ENCODE measurements around the gene TFB1M.

TFB1M gene

DNA sequence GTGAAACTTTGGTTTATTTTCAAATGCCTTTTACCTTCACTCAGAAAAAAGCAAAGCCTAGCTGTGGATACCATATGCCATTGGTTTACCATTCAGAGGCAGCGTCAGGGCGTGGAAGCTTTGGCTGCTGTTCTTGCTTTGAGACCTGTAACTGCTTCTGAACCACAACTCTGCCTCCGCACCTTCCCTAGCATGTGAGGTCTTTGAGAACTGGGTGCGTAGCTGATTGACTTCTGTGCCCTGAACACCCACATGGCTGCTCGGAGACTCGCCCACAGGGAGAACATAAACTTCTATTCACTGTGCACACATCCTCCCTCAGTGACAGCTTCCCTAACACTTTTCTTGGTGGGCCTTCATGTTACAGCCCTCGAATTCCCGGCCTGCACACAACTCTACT lies 61.7 kb downstream of the TFB1M start:
- Histone ChIP-seq H4K20me1 (ENCODE audit: insufficient read depth, low read length) (no peaks in the 10 kb centered on the region), H3K4me1 (ENCODE audit: low read length) (peaks cover 10% of the 10 kb centered on the region), H3K9ac (ENCODE audit: low read length) (no peak overlapping the region), H3K36me3 (replicated peaks; ENCODE audit: low read depth, low read length) (peaks cover 14% of the 10 kb centered on the region), H3K4me3 (ENCODE audit: low read length) (no peak overlapping the region), H3K27me3 (ENCODE audit: low read depth, low read length) (no peaks in the 10 kb centered on the region), H3K4me2 (ENCODE audit: low read length) (no peak overlapping the region), H3K27ac (ENCODE audit: low read length) (no peak overlapping the region), H3K79me2 (ENCODE audit: low read length) (no peaks in the 10 kb centered on the region), H3K9me3 (ENCODE audit: insufficient read depth, low read length) (no peaks in the 10 kb centered on the region), H2AFZ (ENCODE audit: low read depth, low read length) (no peak overlapping the region)
- TF ChIP-seq, protein P1, sequence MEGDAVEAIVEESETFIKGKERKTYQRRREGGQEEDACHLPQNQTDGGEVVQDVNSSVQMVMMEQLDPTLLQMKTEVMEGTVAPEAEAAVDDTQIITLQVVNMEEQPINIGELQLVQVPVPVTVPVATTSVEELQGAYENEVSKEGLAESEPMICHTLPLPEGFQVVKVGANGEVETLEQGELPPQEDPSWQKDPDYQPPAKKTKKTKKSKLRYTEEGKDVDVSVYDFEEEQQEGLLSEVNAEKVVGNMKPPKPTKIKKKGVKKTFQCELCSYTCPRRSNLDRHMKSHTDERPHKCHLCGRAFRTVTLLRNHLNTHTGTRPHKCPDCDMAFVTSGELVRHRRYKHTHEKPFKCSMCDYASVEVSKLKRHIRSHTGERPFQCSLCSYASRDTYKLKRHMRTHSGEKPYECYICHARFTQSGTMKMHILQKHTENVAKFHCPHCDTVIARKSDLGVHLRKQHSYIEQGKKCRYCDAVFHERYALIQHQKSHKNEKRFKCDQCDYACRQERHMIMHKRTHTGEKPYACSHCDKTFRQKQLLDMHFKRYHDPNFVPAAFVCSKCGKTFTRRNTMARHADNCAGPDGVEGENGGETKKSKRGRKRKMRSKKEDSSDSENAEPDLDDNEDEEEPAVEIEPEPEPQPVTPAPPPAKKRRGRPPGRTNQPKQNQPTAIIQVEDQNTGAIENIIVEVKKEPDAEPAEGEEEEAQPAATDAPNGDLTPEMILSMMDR (IDR thresholded peaks at IDR 0.05; ENCODE audit: low read depth, low read length), result no peak
- TF ChIP-seq EZH2phosphoT487 (IDR thresholded peaks at IDR 0.05; ENCODE audit: low read depth), result no peak

DNA sequence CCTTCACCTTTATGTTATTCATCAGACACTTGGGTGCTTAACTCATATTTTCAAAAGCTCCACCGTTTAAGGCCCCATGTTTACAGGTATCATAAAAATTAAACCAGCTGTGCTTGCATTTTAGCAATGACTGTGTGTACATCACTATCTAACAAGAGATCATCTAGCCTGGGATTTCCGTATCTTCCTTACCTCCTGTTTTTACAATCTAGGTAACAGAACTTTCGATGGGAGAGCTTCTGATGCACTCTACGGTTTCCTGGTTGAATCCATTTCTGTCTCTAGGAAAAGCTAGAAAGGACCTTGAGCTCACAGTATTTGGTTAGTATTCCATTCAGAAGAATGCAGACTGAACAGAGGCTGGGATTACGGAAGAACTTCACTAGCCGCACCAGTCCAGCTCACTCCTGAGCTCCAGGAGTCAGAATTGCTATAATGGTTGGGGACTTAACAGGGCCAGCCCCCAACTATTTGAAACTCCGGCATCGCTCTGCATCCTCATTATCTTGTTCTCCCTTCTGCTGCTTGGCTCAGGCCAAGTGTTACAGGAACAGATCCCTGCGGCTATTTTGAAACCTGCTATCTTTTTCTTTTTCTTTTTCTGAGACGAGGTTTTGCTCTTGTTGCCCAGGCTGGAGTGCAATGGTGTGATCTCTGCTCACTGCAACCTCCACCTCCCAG lies 63.4 kb downstream of the TFB1M start:
- Histone ChIP-seq H4K20me1 (ENCODE audit: insufficient read depth, low read length) (no peaks in the 10 kb centered on the region), H3K27ac (ENCODE audit: low read length) (no peak overlapping the region), H3K4me3 (ENCODE audit: low read length) (no peak overlapping the region), H3K79me2 (ENCODE audit: low read length) (no peaks in the 10 kb centered on the region), H3K9me3 (ENCODE audit: insufficient read depth, low read length) (no peaks in the 10 kb centered on the region), H3K36me3 (replicated peaks; ENCODE audit: low read depth, low read length) (peaks cover 14% of the 10 kb centered on the region), H3K27me3 (ENCODE audit: low read depth, low read length) (no peaks in the 10 kb centered on the region), H3K9ac (ENCODE audit: low read length) (no peak overlapping the region), H3K4me2 (ENCODE audit: low read length) (no peak overlapping the region), H2AFZ (ENCODE audit: low read depth, low read length) (no peak overlapping the region), H3K4me1 (ENCODE audit: low read length) (peaks cover 12% of the 10 kb centered on the region)
- TF ChIP-seq, protein P1 (IDR thresholded peaks at IDR 0.05; ENCODE audit: low read depth, low read length), result no peak

DNA sequence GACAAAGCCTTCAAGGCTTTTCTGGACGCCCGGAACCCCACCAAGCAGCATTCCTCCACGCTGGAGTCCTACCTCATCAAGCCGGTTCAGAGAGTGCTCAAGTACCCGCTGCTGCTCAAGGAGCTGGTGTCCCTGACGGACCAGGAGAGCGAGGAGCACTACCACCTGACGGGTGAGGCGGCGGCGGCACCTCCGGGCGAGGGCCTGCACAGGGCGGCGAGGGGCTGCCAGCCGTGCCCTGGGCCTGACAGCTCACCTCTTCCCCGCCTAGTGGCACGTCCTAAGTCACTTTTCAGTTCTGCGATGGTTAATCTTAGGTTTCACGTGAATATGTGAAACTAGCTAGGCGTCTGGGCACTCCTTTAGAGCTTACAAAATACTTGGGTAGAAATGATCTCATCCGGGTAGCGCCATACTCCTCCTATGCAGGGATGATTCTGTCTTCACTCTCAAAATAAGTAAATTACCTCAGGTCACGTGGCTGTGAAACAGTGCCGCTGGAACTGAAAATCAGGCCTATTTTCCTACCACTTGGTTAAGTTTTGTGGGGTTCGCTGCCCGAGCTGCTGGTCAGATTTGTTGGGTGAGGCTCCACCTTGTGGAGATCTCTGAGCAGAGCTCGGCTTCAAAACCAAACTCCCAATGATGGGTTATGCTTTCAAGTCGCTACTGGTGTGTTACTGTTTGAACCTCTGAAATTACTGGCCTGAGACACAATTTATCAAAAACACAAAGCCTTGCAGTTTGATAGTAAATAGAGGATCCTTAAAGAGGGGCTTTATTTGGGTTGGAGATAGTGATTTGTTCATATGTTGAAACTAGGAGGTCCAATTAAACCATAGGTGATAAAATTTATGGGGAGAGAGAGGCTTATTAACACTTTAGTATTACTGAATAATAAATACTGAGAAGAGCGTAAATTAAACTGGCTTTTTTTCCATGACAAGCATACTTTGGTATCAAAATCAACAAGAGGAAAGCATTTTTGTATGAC lies 66.0 kb downstream of the TFB1M start:
- Histone ChIP-seq H3K79me2 (ENCODE audit: low read length) (no peaks in the 10 kb centered on the region), H3K27me3 (ENCODE audit: low read depth, low read length) (no peaks in the 10 kb centered on the region), H3K4me3 (ENCODE audit: low read length) (peak overlapping the region; percentile 76), H3K36me3 (replicated peaks; ENCODE audit: low read depth, low read length) (peaks cover 3% of the 10 kb centered on the region), H3K9ac (ENCODE audit: low read length) (peak overlapping the region; percentile 63), H2AFZ (ENCODE audit: low read depth, low read length) (peak overlapping the region; percentile 48; the same call in 1 of the 2 replicates), H4K20me1 (ENCODE audit: insufficient read depth, low read length) (no peaks in the 10 kb centered on the region), H3K27ac (ENCODE audit: low read length) (peak overlapping the region; percentile 88), H3K9me3 (ENCODE audit: insufficient read depth, low read length) (no peaks in the 10 kb centered on the region), H3K4me1 (ENCODE audit: low read length) (peaks cover 12% of the 10 kb centered on the region), H3K4me2 (ENCODE audit: low read length) (peak overlapping the region; percentile 75)
- no peak for TF ChIP-seq EZH2phosphoT487 (IDR thresholded peaks at IDR 0.05; ENCODE audit: low read depth)
- TF ChIP-seq, protein P1 (IDR thresholded peaks at IDR 0.05; ENCODE audit: low read depth, low read length), result peak; percentile 80

DNA sequence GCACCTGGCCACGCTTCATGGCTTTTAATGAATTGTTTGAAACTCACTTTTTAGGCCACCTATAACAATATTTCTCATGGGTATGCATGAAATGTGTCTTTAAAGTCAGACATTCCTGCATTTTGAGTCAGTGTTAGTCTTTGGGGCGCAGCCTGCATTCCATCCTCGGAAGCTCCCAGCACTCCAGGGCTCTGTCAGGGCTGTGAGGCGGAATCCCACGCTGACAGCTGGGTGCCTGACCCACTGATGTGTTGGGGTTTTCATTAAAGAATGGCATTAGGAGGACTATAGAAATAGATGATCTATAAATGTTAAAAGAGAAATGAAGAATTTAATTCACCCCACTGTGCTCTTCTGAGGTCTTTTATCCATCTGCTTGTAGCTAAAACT lies 66.7 kb downstream of the TFB1M start:
- Histone ChIP-seq H3K4me2 (ENCODE audit: low read length) (peak overlapping the region; percentile 75), H3K4me3 (ENCODE audit: low read length) (peak overlapping the region; percentile 76), H2AFZ (ENCODE audit: low read depth, low read length) (no peak overlapping the region), H3K9ac (ENCODE audit: low read length) (peak overlapping the region; percentile 63), H3K9me3 (ENCODE audit: insufficient read depth, low read length) (no peaks in the 10 kb centered on the region), H3K36me3 (replicated peaks; ENCODE audit: low read depth, low read length) (peaks cover 2% of the 10 kb centered on the region), H4K20me1 (ENCODE audit: insufficient read depth, low read length) (no peaks in the 10 kb centered on the region), H3K4me1 (ENCODE audit: low read length) (peaks cover 12% of the 10 kb centered on the region), H3K27me3 (ENCODE audit: low read depth, low read length) (no peaks in the 10 kb centered on the region), H3K27ac (ENCODE audit: low read length) (peak overlapping the region; percentile 88), H3K79me2 (ENCODE audit: low read length) (no peaks in the 10 kb centered on the region)
- TF ChIP-seq, protein P1 (IDR thresholded peaks at IDR 0.05; ENCODE audit: low read depth, low read length), result no peak
- TF ChIP-seq EZH2phosphoT487 (IDR thresholded peaks at IDR 0.05; ENCODE audit: low read depth), result no peak
